ENCODE measurements around the gene EML3. TPM values are rescaled to one million over a fixed set of nuclear protein-coding genes. Genes with fewer than 3 reads are reported as not detected.
"Not testable (repeated sequence)": the region's sequence is repeated elsewhere in the genome, so short reads cannot be mapped to it uniquely, and the experiment has no call there.

EML3 gene
- total and polyA plus RNA-seq, 9 donors, result 10.7 to 27.7 (median 19.9) TPM

DNA sequence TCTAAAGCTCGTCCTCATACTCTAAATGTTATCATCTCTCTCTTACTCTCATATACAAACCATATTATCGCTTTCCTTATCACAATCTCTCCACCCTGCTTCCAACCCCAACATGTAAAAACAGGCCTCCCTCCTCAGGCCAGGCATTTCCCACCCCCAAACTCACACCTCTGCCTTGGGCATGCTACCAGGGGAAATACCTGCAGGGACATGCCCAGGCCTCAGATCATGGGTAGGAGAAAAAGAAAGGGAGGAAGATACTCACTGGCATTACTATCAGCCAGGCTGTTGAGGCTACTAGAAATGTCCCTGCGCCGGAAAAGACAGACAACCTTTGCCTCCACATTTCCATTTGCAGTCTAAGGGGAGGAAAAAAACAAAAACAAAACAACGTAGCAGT, 12.7 kb downstream of the EML3 start:
- Histone ChIP-seq H3K27ac (ENCODE audit: low read length) (peak overlapping the region; percentile 66), H3K27me3 (ENCODE audit: control insufficient read depth, insufficient read depth, low read length) (no peaks in the 10 kb centered on the region), H3K4me1 (ENCODE audit: control insufficient read depth, insufficient read depth, low read length) (peaks cover 35% of the 10 kb centered on the region), H3K36me3 (ENCODE audit: control insufficient read depth, insufficient read depth, low read length) (peaks cover 45% of the 10 kb centered on the region), H3K4me3 (ENCODE audit: low read length) (peak overlapping the region; percentile 97), H3K9me3 (replicated peaks; ENCODE audit: control insufficient read depth, low read depth, low read length) (no peaks in the 10 kb centered on the region)
- WGBS (ENCODE audit: insufficient coverage), result 42% methylated on average over 2 of the region's 5 CpGs
- no peak for DNase-seq

DNA sequence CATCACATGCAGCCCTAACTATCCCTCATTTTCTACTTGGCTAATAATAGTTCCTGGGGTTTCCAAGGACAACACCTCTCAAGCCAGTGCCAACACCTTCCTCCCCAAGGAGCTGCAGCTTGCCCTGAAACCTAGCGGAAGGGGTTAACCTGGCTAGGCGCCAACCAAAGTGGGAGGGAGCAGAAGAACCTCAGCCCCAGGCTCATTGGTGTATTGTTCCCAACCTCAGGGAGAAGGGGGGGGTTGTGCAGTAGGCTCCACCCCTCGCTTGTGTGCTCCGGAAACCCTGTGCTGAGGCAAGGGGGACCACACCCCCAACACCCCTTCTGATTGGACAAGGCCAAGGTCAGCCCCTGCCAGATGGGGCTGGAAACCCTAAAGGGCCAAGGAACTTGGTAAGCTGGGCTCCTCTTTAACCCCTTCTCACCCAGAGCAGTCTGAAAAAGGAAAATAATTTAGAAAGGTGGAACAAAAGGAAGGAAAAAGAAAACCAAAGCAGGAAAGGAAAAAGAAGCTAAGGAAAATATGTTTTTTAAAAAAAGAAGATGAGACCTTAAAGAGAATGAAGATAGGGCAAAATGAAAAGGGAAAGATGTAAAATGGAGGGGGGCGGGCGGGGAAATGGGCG, 13.4 kb downstream of the EML3 start:
- DNase-seq, result peak; percentile 99
- H3K36me3 ChIP-seq (ENCODE audit: control insufficient read depth, insufficient read depth, low read length), result peaks cover 52% of the 10 kb centered on the region
- peaks cover 31% of the 10 kb centered on the region for H3K4me1 ChIP-seq (ENCODE audit: control insufficient read depth, insufficient read depth, low read length)
- H3K4me3 ChIP-seq (ENCODE audit: low read length), result peak overlapping the region; percentile 97
- H3K27me3 ChIP-seq (ENCODE audit: control insufficient read depth, insufficient read depth, low read length), result no peaks in the 10 kb centered on the region
- no peaks in the 10 kb centered on the region for H3K9me3 ChIP-seq (replicated peaks; ENCODE audit: control insufficient read depth, low read depth, low read length)
- WGBS (ENCODE audit: insufficient coverage), result no CpG with 5 or more reads among the region's 7 CpGs
- H3K27ac ChIP-seq (ENCODE audit: low read length), result peak overlapping the region; percentile 66

DNA sequence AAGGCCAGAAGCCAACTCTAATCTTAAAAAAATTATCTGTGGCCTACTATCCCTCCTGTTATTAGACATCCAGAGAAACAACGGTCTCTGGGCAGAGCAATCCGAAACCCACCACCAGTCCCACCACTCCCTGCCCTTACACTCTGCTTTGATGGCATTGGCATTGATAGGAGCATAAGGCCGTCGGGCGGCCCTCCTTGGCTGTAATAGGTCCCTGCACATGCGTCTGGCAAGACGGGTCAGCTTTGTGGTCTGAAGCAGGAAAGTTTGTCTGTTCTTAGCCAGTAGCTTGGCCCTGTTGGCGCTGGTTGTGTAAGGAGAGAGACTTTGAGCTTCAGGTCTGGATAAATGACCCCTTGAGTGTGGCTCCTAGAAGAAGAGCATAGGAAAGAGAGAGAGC, 17.5 kb downstream of the EML3 start:
- DNase-seq, result no peak
- Histone ChIP-seq H3K27ac (ENCODE audit: low read length) (no peak overlapping the region), H3K36me3 (ENCODE audit: control insufficient read depth, insufficient read depth, low read length) (peaks cover 57% of the 10 kb centered on the region), H3K4me3 (ENCODE audit: low read length) (no peak overlapping the region), H3K4me1 (ENCODE audit: control insufficient read depth, insufficient read depth, low read length) (peaks cover 31% of the 10 kb centered on the region), H3K9me3 (replicated peaks; ENCODE audit: control insufficient read depth, low read depth, low read length) (no peaks in the 10 kb centered on the region), H3K27me3 (ENCODE audit: control insufficient read depth, insufficient read depth, low read length) (no peaks in the 10 kb centered on the region)
- WGBS (ENCODE audit: insufficient coverage), result 86% methylated on average over 8 of the region's 8 CpGs

DNA sequence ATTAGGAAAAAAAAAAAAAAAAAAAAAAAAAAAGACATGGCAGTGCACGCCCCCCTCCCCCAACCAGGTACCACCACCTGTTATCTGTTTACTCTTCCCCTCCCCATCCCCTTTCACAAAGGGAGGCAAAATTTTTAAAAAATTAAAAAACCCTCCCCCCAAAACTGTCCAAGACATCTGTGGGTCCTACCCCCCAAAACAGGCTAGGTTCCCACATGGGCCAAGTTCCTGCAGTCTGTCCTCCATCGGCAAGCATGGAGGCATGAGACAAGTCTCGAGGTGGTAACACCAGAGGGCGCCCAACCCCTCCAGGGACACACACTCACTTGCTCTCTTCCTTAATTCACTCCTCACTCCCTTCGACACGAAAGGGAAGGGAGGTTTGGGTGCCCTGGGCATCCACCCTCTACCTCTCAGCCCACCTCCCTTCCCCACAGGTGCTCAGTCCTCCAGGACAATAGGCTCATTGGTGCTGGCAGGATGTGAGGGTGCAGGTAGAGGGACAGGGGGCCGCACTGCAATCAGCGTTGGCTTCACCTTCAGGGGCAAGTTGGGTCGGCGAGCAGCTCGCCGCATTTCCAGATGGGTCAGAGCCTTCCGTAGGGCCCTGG, 19.0 kb downstream of the EML3 start:
- H3K27me3 ChIP-seq (ENCODE audit: control insufficient read depth, insufficient read depth, low read length), result no peaks in the 10 kb centered on the region
- no peak overlapping the region for H3K27ac ChIP-seq (ENCODE audit: low read length)
- H3K9me3 ChIP-seq (replicated peaks; ENCODE audit: control insufficient read depth, low read depth, low read length), result no peaks in the 10 kb centered on the region
- H3K4me3 ChIP-seq (ENCODE audit: low read length), result no peak overlapping the region
- peak; percentile 75 for DNase-seq
- 65% methylated on average over 8 of the region's 13 CpGs for WGBS (ENCODE audit: insufficient coverage)
- H3K36me3 ChIP-seq (ENCODE audit: control insufficient read depth, insufficient read depth, low read length), result peaks cover 56% of the 10 kb centered on the region
- H3K4me1 ChIP-seq (ENCODE audit: control insufficient read depth, insufficient read depth, low read length), result peaks cover 18% of the 10 kb centered on the region

DNA sequence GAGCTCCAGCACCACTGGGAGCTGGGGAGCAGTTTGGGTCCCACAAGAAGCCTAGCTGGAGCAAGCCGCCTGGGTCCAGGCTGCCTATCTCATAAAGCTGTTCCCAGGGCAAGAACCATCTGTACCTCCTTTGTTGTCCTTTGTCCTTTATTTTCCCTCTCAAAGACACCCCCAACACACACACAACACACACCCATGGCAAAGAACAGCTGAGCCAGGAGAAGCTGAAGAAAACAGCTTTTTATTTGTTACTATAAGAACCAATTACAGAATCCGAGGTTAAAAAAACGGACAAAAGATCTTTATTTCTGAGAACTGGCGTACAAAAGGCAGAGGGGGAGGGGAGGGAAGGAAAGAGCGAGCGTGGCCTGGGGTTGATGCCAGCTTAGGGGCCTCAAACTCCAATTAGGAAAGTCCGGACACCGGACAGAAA, 19.6 kb downstream of the EML3 start:
- Histone ChIP-seq H3K4me1 (ENCODE audit: control insufficient read depth, insufficient read depth, low read length) (peaks cover 18% of the 10 kb centered on the region), H3K27me3 (ENCODE audit: control insufficient read depth, insufficient read depth, low read length) (no peaks in the 10 kb centered on the region), H3K36me3 (ENCODE audit: control insufficient read depth, insufficient read depth, low read length) (peaks cover 56% of the 10 kb centered on the region), H3K9me3 (replicated peaks; ENCODE audit: control insufficient read depth, low read depth, low read length) (no peaks in the 10 kb centered on the region), H3K27ac (ENCODE audit: low read length) (peak overlapping the region; percentile 99), H3K4me3 (ENCODE audit: low read length) (no peak overlapping the region)
- DNase-seq, result no peak
- 80% methylated on average over 1 of the region's 8 CpGs for WGBS (ENCODE audit: insufficient coverage)

DNA sequence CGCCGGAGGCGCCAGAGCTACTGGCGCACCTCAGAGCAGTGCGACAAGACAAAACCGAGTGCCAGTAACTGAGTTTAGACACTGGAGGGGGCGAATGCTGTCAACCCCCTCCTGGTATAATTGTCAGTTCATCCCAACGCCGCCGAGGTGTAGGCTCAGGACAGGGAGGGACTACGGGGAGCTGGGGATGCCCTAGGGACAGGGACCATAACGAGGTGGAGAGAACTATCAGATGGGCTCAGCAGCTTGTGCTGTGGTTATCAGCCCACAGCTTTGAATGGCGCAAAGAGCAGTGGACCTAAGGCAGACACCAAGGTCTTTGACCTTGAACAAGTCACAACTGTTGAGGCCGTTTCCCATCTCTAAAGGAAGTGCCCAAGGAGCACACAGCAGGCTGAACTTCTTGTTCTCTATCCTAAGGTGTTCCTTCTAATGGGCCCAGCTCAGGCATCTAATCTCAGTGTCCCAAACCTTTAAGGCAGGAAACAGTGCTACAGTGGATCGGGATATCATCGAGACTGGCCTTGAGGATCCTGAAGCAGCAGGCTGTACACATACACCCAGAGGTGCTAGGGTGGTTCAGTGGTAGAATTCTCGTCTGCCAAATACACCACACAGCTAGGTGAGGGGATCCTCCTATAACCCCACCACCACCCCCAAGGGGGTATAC, 20.3 kb downstream of the EML3 start:
- no peak for DNase-seq
- Histone ChIP-seq H3K27ac (ENCODE audit: low read length) (peak overlapping the region; percentile 99), H3K36me3 (ENCODE audit: control insufficient read depth, insufficient read depth, low read length) (peaks cover 56% of the 10 kb centered on the region), H3K9me3 (replicated peaks; ENCODE audit: control insufficient read depth, low read depth, low read length) (no peaks in the 10 kb centered on the region), H3K4me1 (ENCODE audit: control insufficient read depth, insufficient read depth, low read length) (peaks cover 18% of the 10 kb centered on the region), H3K27me3 (ENCODE audit: control insufficient read depth, insufficient read depth, low read length) (no peaks in the 10 kb centered on the region), H3K4me3 (ENCODE audit: low read length) (peak overlapping the region; percentile 74)
- WGBS (ENCODE audit: insufficient coverage), result 10% methylated on average over 14 of the region's 17 CpGs

DNA sequence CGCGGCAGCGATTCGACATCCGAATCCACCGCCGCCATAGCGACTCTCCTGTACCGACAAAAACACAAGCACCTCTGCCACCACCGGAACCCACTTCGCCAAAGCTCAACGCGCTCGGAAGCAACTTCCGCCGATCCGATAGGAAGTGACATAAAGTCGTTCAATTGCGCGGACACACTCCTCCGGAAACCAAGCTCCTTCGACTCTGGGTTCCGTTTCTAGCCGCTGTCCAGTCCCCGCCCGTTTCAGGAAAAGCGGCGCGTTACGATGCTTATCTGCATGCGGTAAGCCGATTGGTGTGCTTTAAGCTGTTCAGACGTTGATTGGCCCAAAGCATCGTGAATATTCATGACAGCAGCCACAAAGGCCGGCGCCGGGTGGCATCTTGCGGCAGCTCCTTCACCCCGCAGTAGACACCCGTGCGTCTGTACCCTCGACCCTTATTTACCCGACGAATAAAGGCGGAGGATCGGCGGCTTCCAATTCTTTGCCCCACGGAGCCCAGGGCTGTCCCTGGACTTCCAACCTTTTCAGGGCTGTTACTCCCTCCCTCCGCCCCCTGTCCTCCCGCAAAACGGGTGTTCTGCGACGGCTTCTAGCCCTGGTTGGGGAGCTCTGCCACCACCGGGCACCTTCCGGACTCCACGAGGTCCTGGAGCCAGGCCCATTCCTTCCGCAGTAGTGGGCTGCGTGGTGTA, 21.0 kb downstream of the EML3 start, which contains the start of gene TUT1:
TSS of gene TUT1 (minus strand) at position 76 of the 698 bp plus-strand sequence. CDS start at position 38, 38 bp downstream.
- Histone ChIP-seq H3K4me3 (ENCODE audit: low read length) (peak within 1 kb of the TSS; percentile 74), H3K4me1 (ENCODE audit: control insufficient read depth, insufficient read depth, low read length) (peaks cover 18% of the 10 kb centered on the region), H3K27ac (ENCODE audit: low read length) (peak within 1 kb of the TSS; percentile 99), H3K9me3 (replicated peaks; ENCODE audit: control insufficient read depth, low read depth, low read length) (no peaks in the 10 kb centered on the region), H3K36me3 (ENCODE audit: control insufficient read depth, insufficient read depth, low read length) (peaks cover 51% of the 10 kb centered on the region), H3K27me3 (ENCODE audit: control insufficient read depth, insufficient read depth, low read length) (no peaks in the 10 kb centered on the region)
- peak; percentile 100 for DNase-seq
- under 1% methylated on average over 58 of the region's 58 CpGs for WGBS (ENCODE audit: insufficient coverage)

DNA sequence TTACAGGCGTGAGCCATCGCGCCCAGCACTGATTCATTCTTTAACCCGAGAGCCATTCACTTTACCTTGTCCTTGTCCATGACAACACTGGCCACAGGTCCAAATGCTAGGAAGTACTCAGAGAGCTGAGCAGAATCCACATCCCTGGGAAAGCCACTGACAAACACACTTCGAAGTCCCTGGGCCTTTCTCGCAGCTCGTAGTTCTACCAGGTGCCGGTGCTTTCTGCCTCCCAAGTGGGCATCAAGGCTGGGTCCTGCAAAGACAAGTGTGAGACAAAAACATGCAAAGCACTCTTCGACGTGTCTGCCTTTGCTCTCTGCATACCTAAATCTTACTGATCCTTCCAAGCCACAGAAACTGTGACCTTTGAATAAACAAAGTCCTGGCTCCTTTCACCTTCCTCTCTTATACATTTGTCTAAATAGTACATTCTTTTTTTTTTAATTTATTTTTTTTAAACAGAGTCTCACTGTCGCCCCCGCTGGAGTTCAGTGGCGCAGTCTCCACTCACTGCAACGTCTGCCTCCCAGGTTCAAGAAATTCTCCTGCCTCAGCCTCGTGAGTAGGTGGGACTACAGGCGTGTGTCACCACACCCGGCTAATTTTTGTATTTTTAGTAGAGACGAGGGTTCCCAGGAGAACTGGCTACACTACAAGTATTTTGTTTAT, 23.5 kb downstream of the EML3 start:
- DNase-seq, result no peak
- Histone ChIP-seq H3K4me3 (ENCODE audit: low read length) (no peak overlapping the region), H3K27ac (ENCODE audit: low read length) (no peak overlapping the region), H3K36me3 (ENCODE audit: control insufficient read depth, insufficient read depth, low read length) (peaks cover 42% of the 10 kb centered on the region), H3K27me3 (ENCODE audit: control insufficient read depth, insufficient read depth, low read length) (no peaks in the 10 kb centered on the region), H3K4me1 (ENCODE audit: control insufficient read depth, insufficient read depth, low read length) (peaks cover 18% of the 10 kb centered on the region), H3K9me3 (replicated peaks; ENCODE audit: control insufficient read depth, low read depth, low read length) (no peaks in the 10 kb centered on the region)
- WGBS (ENCODE audit: insufficient coverage), result 93% methylated on average over 9 of the region's 18 CpGs

DNA sequence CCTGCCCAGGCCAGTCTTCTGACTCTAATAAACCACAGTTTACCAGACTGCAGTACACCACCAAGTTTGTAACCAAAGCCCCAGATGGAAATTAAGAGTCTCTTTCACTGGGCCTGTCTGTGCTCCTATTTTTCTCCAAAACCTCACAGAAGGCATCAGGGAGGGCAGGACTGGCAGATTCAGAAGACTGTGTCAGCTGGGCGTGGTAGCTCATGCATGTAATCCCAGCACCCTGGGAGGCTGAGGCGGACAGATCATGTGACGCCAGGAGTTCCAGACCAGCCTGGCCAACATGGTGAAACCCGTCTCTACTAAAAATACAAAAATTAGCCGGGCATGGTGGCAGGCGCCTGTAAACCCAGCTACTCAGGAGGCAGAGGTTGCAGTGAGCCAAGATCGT, 27.2 kb downstream of the EML3 start:
- H3K36me3 ChIP-seq (ENCODE audit: control insufficient read depth, insufficient read depth, low read length), result peaks cover 58% of the 10 kb centered on the region
- WGBS (ENCODE audit: insufficient coverage), result 87% methylated on average over 7 of the region's 7 CpGs
- not testable (repeated sequence) for H3K4me1 ChIP-seq (ENCODE audit: control insufficient read depth, insufficient read depth, low read length); H3K9me3 ChIP-seq (replicated peaks; ENCODE audit: control insufficient read depth, low read depth, low read length); DNase-seq; H3K4me3 ChIP-seq (ENCODE audit: low read length); H3K27ac ChIP-seq (ENCODE audit: low read length); H3K27me3 ChIP-seq (ENCODE audit: control insufficient read depth, insufficient read depth, low read length)
